NCI-H1694 treated with DMSO at 0.1 percent for 48 hours (cell line): ENCODE data around the gene EPB41L4B.
"Not testable (repeated sequence)": the region's sequence is repeated elsewhere in the genome, so short reads cannot be mapped to it uniquely, and the experiment has no call there.

ENCODE experiments used
- DNase-seq: peaks from one replicate; lab custom pipeline; 2025; lab: John Stamatoyannopoulos, UW

The EPB41L4B gene

GRCh38 chr9:109163194-109163593 is 157.7 kb downstream of the EPB41L4B start:
- DNase-seq = no peak

DNA sequence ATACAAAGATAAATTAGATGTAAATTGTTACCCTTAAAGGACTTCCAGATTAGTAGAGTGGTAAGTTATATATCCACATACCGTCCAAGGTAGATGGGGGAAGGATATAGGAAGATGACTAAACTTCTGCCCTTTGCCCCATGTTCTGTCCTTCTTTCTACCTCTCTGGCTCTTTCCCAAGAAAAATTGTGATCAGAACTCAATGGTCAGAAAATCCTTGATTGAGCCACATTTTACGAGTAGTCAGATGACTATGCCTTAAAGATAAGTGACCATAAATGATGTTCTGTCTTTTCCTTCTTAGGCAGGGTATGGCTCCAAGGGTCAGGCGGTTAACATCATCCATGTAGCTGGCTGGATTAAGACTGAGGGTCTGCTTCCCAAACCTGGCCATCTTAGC is 158.2 kb downstream of the EPB41L4B start:
- DNase-seq = no peak

- DNase-seq = no peak
Observed at GRCh38 chr9:109161471-109161870, 159.4 kb downstream of the EPB41L4B start.

- DNase-seq = no peak
Observed at GRCh38 chr9:109159583-109159982, 161.3 kb downstream of the EPB41L4B start.

- no peak for DNase-seq
Observed at GRCh38 chr9:109158651-109159050, 162.2 kb downstream of the EPB41L4B start.

DNA sequence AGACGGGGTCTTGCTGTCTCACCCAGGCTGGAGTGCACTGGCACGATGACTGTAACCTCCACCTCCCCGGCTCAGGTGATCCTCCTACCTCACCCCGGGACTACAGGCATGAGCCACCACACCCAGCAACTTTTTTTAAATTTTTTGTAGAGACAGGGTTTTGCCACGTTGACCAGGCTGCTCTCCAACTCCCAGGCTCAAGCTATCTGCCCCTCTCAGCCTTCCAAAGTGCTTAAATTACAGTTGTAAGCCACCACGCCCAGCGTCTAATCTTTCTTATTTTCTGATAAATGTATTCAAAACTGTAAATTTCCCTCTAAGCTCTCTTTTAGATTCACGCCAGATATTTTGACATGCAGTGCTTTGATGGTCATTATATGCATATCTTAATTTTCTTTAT is 164.2 kb downstream of the EPB41L4B start:
- no peak for DNase-seq

GRCh38 chr9:109150925-109151545 is 169.8 kb downstream of the EPB41L4B start:
- no peak for DNase-seq

GRCh38 chr9:109149722-109150121 is 171.1 kb downstream of the EPB41L4B start:
- no peak for DNase-seq

GRCh38 chr9:109149089-109149488 is 171.8 kb downstream of the EPB41L4B start:
- no peak for DNase-seq

GRCh38 chr9:109145051-109145450 is 175.8 kb downstream of the EPB41L4B start:
- DNase-seq = no peak

GRCh38 chr9:109143881-109144562 is 176.8 kb downstream of the EPB41L4B start:
- DNase-seq = no peak

DNA sequence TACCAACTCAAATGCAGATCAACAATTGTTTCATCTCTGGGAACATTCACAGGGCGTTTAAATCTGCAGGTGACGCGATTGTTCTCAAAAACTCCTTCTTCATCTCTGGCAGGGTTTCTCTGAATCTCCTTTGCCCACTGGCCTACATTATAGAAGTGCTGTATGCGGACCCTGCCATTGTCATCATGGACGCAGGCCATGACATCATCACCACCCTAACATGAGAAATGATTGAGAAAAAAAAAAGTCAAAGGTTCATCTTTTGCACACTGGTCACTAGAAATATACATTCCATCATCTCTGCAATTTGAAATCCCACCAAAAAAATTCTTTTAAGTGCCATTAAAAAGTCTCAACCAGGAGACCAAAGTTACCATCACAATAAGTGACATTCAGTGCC is 179.5 kb downstream of the EPB41L4B start:
- DNase-seq = no peak

DNA sequence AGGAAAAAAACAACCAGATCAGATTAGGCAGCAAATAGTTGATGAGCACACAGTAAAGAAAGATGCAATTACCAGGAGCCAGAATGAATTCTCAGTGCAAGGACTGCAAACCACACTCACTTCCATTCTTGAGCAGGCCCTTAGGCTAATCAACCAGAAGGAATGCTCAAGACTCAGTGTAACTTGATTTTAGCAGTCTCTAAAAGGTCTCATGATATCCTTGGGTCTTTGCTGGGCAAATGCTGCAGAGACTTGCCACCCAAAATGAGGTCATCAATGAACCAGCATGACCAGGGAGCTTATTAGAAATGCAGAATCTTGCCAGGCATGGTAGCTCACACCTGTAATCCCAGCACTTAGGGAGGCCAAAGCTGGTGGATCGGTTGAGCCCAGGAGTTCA is 181.0 kb downstream of the EPB41L4B start:
- no peak for DNase-seq

- DNase-seq = no peak
Observed at GRCh38 chr9:109138421-109138820, 182.4 kb downstream of the EPB41L4B start.

GRCh38 chr9:109134167-109134578 is 186.7 kb downstream of the EPB41L4B start:
- no peak for DNase-seq

- DNase-seq = no peak
Observed at GRCh38 chr9:109133533-109133932, 187.3 kb downstream of the EPB41L4B start.

DNA sequence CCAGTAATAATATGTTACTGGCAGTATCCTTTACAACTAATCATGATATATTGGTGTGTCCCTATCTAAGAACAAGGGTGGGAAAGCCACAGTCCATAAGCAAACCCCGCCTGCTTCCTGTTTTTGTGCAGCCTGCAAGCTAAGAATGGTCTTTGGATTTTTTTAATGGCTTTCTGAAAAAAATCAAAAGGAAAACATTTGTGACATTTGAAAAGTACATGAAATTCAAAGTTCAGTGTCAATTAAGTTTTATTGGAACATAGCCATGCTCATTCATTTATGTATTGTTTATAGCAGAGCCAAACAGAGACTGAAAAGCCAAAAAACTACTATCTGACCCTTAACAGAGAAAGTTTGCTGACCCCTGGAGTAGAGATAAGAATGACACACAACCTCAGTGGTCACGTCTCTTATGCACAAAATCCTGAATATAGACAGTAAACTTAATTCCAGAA is 188.3 kb downstream of the EPB41L4B start:
- DNase-seq = no peak

GRCh38 chr9:109129470-109130197 is 191.2 kb downstream of the EPB41L4B start:
- no peak for DNase-seq

DNA sequence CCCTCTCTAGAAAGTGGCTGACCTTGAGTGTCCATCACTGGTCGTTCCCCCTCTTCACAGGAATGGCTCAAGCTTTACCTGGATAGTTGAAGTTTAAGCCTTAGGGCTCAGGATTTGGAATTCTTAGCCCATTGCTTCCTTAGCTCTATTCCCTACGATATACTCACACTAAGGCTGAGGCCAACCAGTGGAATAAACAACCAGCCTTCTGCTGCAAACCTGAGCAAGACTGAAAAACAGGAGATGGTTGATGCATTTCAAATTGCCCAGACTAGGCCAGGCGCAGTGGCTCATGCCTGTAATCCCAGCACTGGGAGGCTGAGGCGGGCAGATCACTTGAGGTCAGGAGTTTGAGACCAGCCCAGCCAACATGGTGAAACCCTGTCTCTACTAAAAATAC is 194.2 kb downstream of the EPB41L4B start:
- DNase-seq = not testable (repeated sequence)

DNA sequence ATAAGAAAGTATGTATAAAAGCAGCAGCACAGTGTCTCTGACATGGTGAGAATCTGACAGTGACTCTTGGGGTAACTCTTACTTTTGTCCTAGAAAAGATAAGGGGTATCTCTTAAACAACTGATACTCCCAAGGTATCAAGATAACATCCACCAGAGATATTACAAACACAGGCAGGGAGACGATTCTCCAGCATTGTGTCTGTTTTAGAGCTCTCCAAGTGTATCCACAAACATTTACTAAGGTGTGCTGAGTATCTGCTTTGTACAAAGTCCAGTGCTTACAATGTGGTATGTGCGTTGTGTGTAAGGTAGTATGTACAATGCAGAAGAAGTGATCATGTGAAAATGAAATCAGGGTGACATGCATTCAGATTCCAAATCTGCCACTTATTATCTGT is 196.7 kb downstream of the EPB41L4B start:
- no peak for DNase-seq

DNA sequence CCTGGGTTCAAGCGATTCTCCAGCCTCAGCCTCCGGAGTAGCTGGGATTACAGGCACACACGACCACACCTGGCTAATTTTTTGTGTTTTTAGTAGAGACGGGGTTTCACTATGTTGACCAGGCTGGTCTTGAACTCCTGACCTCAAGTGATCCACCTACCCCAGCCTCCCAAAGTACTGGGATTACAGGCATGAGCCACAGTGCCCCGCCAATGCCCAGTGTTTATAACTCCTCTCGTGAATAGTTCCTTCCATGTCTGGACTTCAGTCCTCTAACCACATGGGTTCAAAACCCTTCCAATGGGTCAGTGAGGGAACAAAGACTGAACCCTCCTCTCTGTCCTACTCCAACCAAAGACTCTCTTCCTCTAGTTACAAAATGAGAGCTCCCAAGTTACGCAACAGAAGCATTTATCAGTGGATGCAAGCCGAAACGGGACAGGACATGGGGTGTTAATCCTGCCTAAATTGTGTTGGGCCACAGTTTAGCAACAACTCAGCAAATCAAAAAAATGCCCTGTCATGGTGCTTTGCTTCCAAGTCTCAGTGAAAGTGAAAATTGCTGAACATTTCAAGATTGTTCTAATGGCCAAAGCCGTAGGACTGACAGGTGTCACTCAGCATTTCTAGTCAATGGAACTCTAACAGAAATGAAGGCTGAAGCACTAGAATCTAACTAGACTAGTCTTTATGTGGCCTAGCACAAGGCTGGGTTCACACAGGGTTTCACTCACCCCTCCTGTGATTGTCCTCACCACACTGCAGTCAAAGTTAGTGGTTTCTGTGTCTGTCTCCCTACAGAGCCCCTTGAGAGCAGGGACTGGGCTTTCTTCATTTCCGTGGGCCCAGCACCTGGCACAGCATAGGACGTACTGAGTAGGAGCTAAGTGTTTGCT is 197.9 kb downstream of the EPB41L4B start:
- no peak for DNase-seq
